ENCODE data around the gene FAM193A.

DNA sequence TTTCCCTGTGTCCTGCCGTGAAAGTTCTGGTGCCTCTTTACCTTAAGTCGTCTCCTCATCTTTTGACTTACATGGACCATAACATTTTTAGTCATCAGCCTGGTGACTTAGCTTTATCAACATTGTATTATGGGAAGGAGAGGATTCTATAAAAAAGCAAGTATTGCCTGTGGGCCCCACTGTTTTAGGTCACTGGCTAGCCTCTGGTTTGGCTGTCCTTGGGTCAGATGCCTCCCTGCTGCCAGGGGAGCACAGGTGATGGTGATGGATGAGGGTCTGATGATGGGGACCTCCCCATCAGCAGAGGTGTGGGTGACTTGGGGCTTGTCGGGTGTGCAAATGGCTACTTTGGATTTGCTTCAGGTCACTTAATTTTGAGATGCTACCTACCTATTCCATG is 51.8 kb downstream of the FAM193A start:
- TF ChIP-seq, protein P1, sequence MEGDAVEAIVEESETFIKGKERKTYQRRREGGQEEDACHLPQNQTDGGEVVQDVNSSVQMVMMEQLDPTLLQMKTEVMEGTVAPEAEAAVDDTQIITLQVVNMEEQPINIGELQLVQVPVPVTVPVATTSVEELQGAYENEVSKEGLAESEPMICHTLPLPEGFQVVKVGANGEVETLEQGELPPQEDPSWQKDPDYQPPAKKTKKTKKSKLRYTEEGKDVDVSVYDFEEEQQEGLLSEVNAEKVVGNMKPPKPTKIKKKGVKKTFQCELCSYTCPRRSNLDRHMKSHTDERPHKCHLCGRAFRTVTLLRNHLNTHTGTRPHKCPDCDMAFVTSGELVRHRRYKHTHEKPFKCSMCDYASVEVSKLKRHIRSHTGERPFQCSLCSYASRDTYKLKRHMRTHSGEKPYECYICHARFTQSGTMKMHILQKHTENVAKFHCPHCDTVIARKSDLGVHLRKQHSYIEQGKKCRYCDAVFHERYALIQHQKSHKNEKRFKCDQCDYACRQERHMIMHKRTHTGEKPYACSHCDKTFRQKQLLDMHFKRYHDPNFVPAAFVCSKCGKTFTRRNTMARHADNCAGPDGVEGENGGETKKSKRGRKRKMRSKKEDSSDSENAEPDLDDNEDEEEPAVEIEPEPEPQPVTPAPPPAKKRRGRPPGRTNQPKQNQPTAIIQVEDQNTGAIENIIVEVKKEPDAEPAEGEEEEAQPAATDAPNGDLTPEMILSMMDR (IDR thresholded peaks at IDR 0.05 in 4 of 5, conservative IDR thresholded peaks at IDR 0.05 in 1 of 5) = no peak
- no peak for TF ChIP-seq POLR2A (IDR thresholded peaks at IDR 0.05)

All from gastrocnemius medialis (tissue), 4 donors.